B cell (primary cell): ENCODE data around the gene RPH3AL. TPM values are rescaled to one million over a fixed set of nuclear protein-coding genes. Genes with fewer than 3 reads are reported as not detected.

Source experiments
- ATAC-seq: fragments of 200-7000 bp; cut with Tn5 transposase; one replicate; pipeline ENCODE4 v1.10.0; 2021; ENCODE audit warnings: low read depth, mild to moderate bottlenecking, moderate number of reproducible peaks, moderate library complexity
- CTCF ChIA-PET: fragments of 350-600 bp; sonication (Branson Sonifier 250); formaldehyde crosslinking; loops from one replicate; lab custom pipeline; 2021; ENCODE audit warnings: antibody characterized with exemption, inconsistent platforms; lab: Charles Lee
- POLR2A ChIA-PET: fragments of 350-600 bp; sonication (Branson Sonifier 250); formaldehyde crosslinking; loops from one replicate; lab custom pipeline; 2021; ENCODE audit warnings: antibody characterized with exemption; lab: Charles Lee
- DNase-seq: peaks from one replicate; pipeline ENCODE4 v3.0.0; 2013
- H2AFZ ChIP-seq: 2 replicates; pipeline ENCODE4 v1.6.1; 2012; ENCODE audit warnings: mild to moderate bottlenecking, low read depth, low read length; ENCODE audit not compliant: insufficient read depth, poor library complexity, severe bottlenecking
- H3K27ac ChIP-seq, 2 donors: 1 replicate in 1 of 2; 2 replicates in 1 of 2; pipeline ENCODE4 v1.5.1; 2012 to 2013; ENCODE audit warnings: low read length in 2 of 2, mild to moderate bottlenecking in 2 of 2, moderate library complexity in 1 of 2
- H3K27me3 ChIP-seq, 4 experiments: fragments of 200-600 bp in 1 of 4; sonication (generic) in 1 of 4; replicated peaks in 1 of 4; 1 replicate in 2 of 4; 2 replicates in 2 of 4; pipeline versions ENCODE4 v1.6.1 to v1.7.0; 2013 to 2016; ENCODE audit warnings: low read length in 3 of 4, mild to moderate bottlenecking in 2 of 4, mixed read lengths in 1 of 4, moderate library complexity in 1 of 4; ENCODE audit not compliant: insufficient read depth in 4 of 4, control insufficient read depth in 3 of 4; ENCODE audit errors: control extremely low read depth in 1 of 4
- H3K36me3 ChIP-seq, 2 experiments: replicated peaks in 1 of 2; 1 replicate in 1 of 2; 2 replicates in 1 of 2; pipeline versions ENCODE4 v1.6.1 to v1.7.1; 2013; ENCODE audit warnings: low read length in 1 of 2; ENCODE audit not compliant: insufficient read depth in 2 of 2, control insufficient read depth in 1 of 2; ENCODE audit errors: control extremely low read depth in 1 of 2, extremely low read depth in 1 of 2
- H3K4me1 ChIP-seq, 2 donors: fragments of 200-600 bp in 1 of 2; sonication (generic) in 1 of 2; 1 replicate in 1 of 2; 2 replicates in 1 of 2; pipeline versions ENCODE4 v1.5.1 to v1.6.1; 2013 to 2017; ENCODE audit warnings: low read length in 2 of 2; ENCODE audit not compliant: control insufficient read depth in 2 of 2, insufficient read depth in 2 of 2
- H3K4me2 ChIP-seq: replicated peaks from 2 replicates; pipeline ENCODE3; 2012; ENCODE audit warnings: mild to moderate bottlenecking, low read depth, low read length; ENCODE audit not compliant: poor library complexity, severe bottlenecking
- H3K4me3 ChIP-seq, 5 experiments: fragments of 200-600 bp in 1 of 5; sonication (generic) in 1 of 5; 1 replicate in 3 of 5; 2 replicates in 2 of 5; pipeline versions ENCODE4 v1.5.1 to v1.7.0; 2011 to 2016; ENCODE audit warnings: low read length in 4 of 5, mild to moderate bottlenecking in 4 of 5, low read depth in 2 of 5, control low read depth in 1 of 5, moderate library complexity in 1 of 5; ENCODE audit not compliant: insufficient read depth in 1 of 5; ENCODE audit errors: control extremely low read depth in 1 of 5, extremely low read depth in 1 of 5
- H3K79me2 ChIP-seq: fragments of 200-600 bp; sonication (generic); one replicate; pipeline ENCODE4 v1.6.0; 2016; ENCODE audit warnings: low read length; ENCODE audit not compliant: control insufficient read depth, insufficient read depth
- H3K9ac ChIP-seq: fragments of 200-600 bp; sonication (generic); 2 replicates; pipeline ENCODE4 v1.6.1; 2017; ENCODE audit warnings: mild to moderate bottlenecking, low read length, moderate library complexity
- H3K9me3 ChIP-seq, 3 donors: one replicate each; pipeline versions ENCODE4 v1.6.1 to v1.7.1; 2013; ENCODE audit warnings: low read length in 2 of 3; ENCODE audit not compliant: control insufficient read depth in 2 of 3, insufficient read depth in 1 of 3; ENCODE audit errors: control extremely low read depth in 1 of 3
- H4K20me1 ChIP-seq: 2 replicates; pipeline ENCODE4 v1.6.0; 2012; ENCODE audit warnings: mild to moderate bottlenecking, low read length; ENCODE audit not compliant: insufficient read depth, control insufficient read depth, poor library complexity, severe bottlenecking
- H3K27ac Mint-ChIP-seq: one replicate; pipeline ENCODE4 v1.8.0; 2021; ENCODE audit warnings: mixed read lengths
- H3K27me3 Mint-ChIP-seq: one replicate; pipeline ENCODE4 v1.8.0; 2021; ENCODE audit warnings: mixed read lengths
- H3K4me1 Mint-ChIP-seq: one replicate; pipeline ENCODE4 v1.8.0; 2021; ENCODE audit warnings: mixed read lengths
- H3K4me3 Mint-ChIP-seq: one replicate; pipeline ENCODE4 v1.8.0; 2021; ENCODE audit warnings: mixed read lengths
- H3K9me3 Mint-ChIP-seq: one replicate; pipeline ENCODE4 v1.8.0; 2022; ENCODE audit warnings: mixed read lengths; ENCODE audit not compliant: insufficient read depth
- CTCF ChIP-seq: fragments of 200-600 bp; IDR thresholded peaks from one replicate; pipeline ENCODE4 v1.8.0; 2022; ENCODE audit warnings: antibody characterized with exemption, mild to moderate bottlenecking
- EZH2 ChIP-seq: IDR thresholded peaks from 2 replicates; pipeline ENCODE4 v1.6.1; 2012; ENCODE audit warnings: borderline replicate concordance, low read depth, mild to moderate bottlenecking, moderate library complexity, low read length; ENCODE audit not compliant: insufficient read depth, poor library complexity, severe bottlenecking
- WGBS: methylation state at CpG from one replicate; pipeline ENCODE4 v1.1.5; 2013; ENCODE audit warnings: missing lambda C conversion rate; ENCODE audit not compliant: insufficient coverage; 5-methylcytosine and 5-hydroxymethylcytosine counted together
- intact Hi-C: fragments of 100-400 bp; cut with micrococcal nuclease; formaldehyde crosslinking; loops from one replicate; pipeline ENCODE4 v1.10.0; 2022
- polyA plus RNA-seq: library from polyadenylated mRNA; depleted of rRNA; stranded (reverse); fragments of >200 nt; gene quantifications from 2 replicates; pipeline ENCODE4 v1.2.3, GENCODE V29; 2012
- total RNA-seq, 2 donors: library from RNA; stranded (reverse); fragments of 120-200 nt in 1 of 2; gene quantifications; 1 replicate in 1 of 2; 2 replicates in 1 of 2; pipeline versions ENCODE4 v1.2.3 to v1.2.4, GENCODE V29; 2013 to 2022

Gene RPH3AL
- total and polyA plus RNA-seq, 2 donors (not counting 1 experiment from before 2014, with no cell fraction given) = 10.8 to 13.3 TPM

- Histone ChIP-seq H3K4me3 (no peak overlapping the region), H3K9me3 (no peaks in the 10 kb centered on the region), H3K27me3 (peaks cover 0 to 9% (median 3%) of the 10 kb centered on the region in 4 experiments), H3K4me2 (no peak overlapping the region), H2AFZ (no peak overlapping the region), H3K4me1 (peaks cover 0 to 3% of the 10 kb centered on the region in 2 donors), H3K27ac (no peak overlapping the region), H4K20me1 (no peaks in the 10 kb centered on the region), H3K36me3 (no peaks in the 10 kb centered on the region), H3K9ac (no peak overlapping the region), H3K79me2 (no peaks in the 10 kb centered on the region)
- Mint-ChIP-seq H3K27me3 (no peaks in the 10 kb centered on the region), H3K4me3 (no peak overlapping the region), H3K27ac (no peak overlapping the region), H3K9me3 (no peaks in the 10 kb centered on the region), H3K4me1 (no peaks in the 10 kb centered on the region)
- 91% methylated on average over 16 of the region's 16 CpGs for WGBS
- DNase-seq (no peak), ATAC-seq (no peak)
- TF ChIP-seq CTCF = no peak
- no peak for TF ChIP-seq EZH2
- ChIA-PET CTCF (no interaction called here), POLR2A (no interaction called here)
- intact Hi-C loops = no loop called here
These were observed 46.5 kb downstream of the RPH3AL start for GRCh38 chr17:306116-306515.

- POLR2A ChIA-PET = no interaction called here
- 83% methylated on average over 24 of the region's 28 CpGs for WGBS
These were observed 47.3 kb downstream of the RPH3AL start for GRCh38 chr17:305090-305976.

More at GRCh38 chr17:305090-305976, 47.3 kb downstream of the RPH3AL start:
- Histone ChIP-seq H2AFZ (no peak overlapping the region), H3K79me2 (no peaks in the 10 kb centered on the region), H3K4me1 (peaks cover 0 to 3% of the 10 kb centered on the region in 2 donors), H3K4me2 (no peak overlapping the region), H3K4me3 (no peak overlapping the region), H3K9me3 (no peaks in the 10 kb centered on the region), H3K27ac (no peak overlapping the region), H3K27me3 (peaks cover 0 to 9% (median 3%) of the 10 kb centered on the region in 4 experiments), H4K20me1 (no peaks in the 10 kb centered on the region), H3K9ac (no peak overlapping the region), H3K36me3 (no peaks in the 10 kb centered on the region)
- Mint-ChIP-seq H3K27me3 (no peaks in the 10 kb centered on the region), H3K4me1 (no peaks in the 10 kb centered on the region), H3K9me3 (no peaks in the 10 kb centered on the region), H3K27ac (no peak overlapping the region), H3K4me3 (no peak overlapping the region)
- DNase-seq = no peak
- CTCF ChIA-PET = no interaction called here
- intact Hi-C loops = no loop called here
- no peak for ATAC-seq
- TF ChIP-seq CTCF = no peak
- TF ChIP-seq EZH2 = no peak
